K562 (cell line): ENCODE measurements around the gene DEF6. TPM values are rescaled to one million over a fixed set of nuclear protein-coding genes. Genes with fewer than 3 reads are reported as not detected.
A peak's percentile ranks its signal among the peaks of the same experiment; 100 is the strongest.

Experiments
- BRD4 ChIP-seq: fragments of 200-600 bp; sonication (generic); IDR thresholded peaks from 2 replicates; pipeline ENCODE4 v1.6.1; 2017; ENCODE audit warnings: inconsistent platforms
- DPF2 ChIP-seq: fragments of 450-650 bp; IDR thresholded peaks from 2 replicates; pipeline ENCODE4 v1.6.1; 2016
- GABPA ChIP-seq: fragments of 200-800 bp; sonication (Bioruptor generic); conservative IDR thresholded peaks from 2 replicates; pipeline ENCODE4 v1.6.1; 2016; ENCODE audit warnings: low read depth, missing genetic modification characterization, missing compliant biosample characterization
- HOMEZ ChIP-seq: fragments of 250-450 bp; sonication (Bioruptor Pico); IDR thresholded peaks from 2 replicates; pipeline ENCODE4 v1.4.0; 2020; ENCODE audit warnings: mild to moderate bottlenecking, moderate library complexity
- IFI16 ChIP-seq: fragments of 250-450 bp; sonication (Bioruptor Pico); IDR thresholded peaks from 2 replicates; pipeline ENCODE4 v2.1.2; 2022; ENCODE audit warnings: mild to moderate bottlenecking, inconsistent platforms
- ILF3 ChIP-seq: fragments of 450-650 bp; IDR thresholded peaks from 2 replicates; pipeline ENCODE4 v1.6.1; 2018; ENCODE audit warnings: antibody characterized with exemption, mild to moderate bottlenecking, moderate library complexity, borderline replicate concordance
- KLF10 ChIP-seq: fragments of 250-450 bp; sonication (Bioruptor Pico); IDR thresholded peaks from 2 replicates; pipeline ENCODE4 v1.6.1; 2021; ENCODE audit warnings: matching md5 sums
- LARP7 ChIP-seq: fragments of 450-650 bp; IDR thresholded peaks from 2 replicates; pipeline ENCODE4 v1.6.1; 2016
- MBD2 ChIP-seq: sonication (generic); IDR thresholded peaks from 2 replicates; pipeline ENCODE4 v1.6.1; 2016; ENCODE audit warnings: low read depth, borderline replicate concordance
- OTX1 ChIP-seq: fragments of 450-650 bp; formaldehyde crosslinking; IDR thresholded peaks from 2 replicates; pipeline ENCODE4 v1.4.0; 2022; ENCODE audit warnings: mild to moderate bottlenecking
- SMAD2 ChIP-seq: fragments of 150-350 bp; IDR thresholded peaks from 2 replicates; pipeline ENCODE4 v1.6.1; 2014; ENCODE audit warnings: low read depth, mild to moderate bottlenecking, low read length
- SMAD4 ChIP-seq: fragments of 250-450 bp; sonication (Bioruptor Pico); conservative IDR thresholded peaks from 2 replicates; pipeline ENCODE4 v1.8.0; 2021; ENCODE audit warnings: inconsistent platforms, mild to moderate bottlenecking, moderate library complexity
- SPI1 ChIP-seq: IDR thresholded peaks from 2 replicates; pipeline ENCODE4 v1.6.1; 2011; ENCODE audit warnings: low read depth, low read length, control low read depth, borderline replicate concordance
- SREBF2 ChIP-seq: sonication (generic); formaldehyde crosslinking; IDR thresholded peaks from 2 replicates; pipeline ENCODE4 v1.4.0; 2020; ENCODE audit warnings: mild to moderate bottlenecking, missing genetic modification reagents
- ZNF175 ChIP-seq: fragments of 200-800 bp; sonication (Bioruptor generic); IDR thresholded peaks from 2 replicates; pipeline ENCODE4 v1.6.1; 2016; ENCODE audit warnings: low read depth, mild to moderate bottlenecking, missing genetic modification characterization, missing compliant biosample characterization
- ZNF717 ChIP-seq: fragments of 250-450 bp; sonication (Bioruptor Pico); IDR thresholded peaks from 2 replicates; pipeline ENCODE4 v1.5.0; 2021
- polyA plus RNA-seq, 8 experiments: library from polyadenylated mRNA; depleted of rRNA in 4 of 8; stranded (reverse) in 5 of 8; unstranded in 3 of 8; fragments of >200 nt; fragmentation: Nextera tagmentation in 2 of 8; fragmentation: Illumina TruSeq in 1 of 8; extraction: Ambion mirVana in 2 of 8; extraction: Trizol in 1 of 8; gene quantifications; 2 replicates each; pipeline versions ENCODE4 v1.2.1 to v1.2.3, GENCODE V29; 2011 to 2014; ENCODE audit warnings: inconsistent platforms in 1 of 8, missing spikeins in 1 of 8
- total RNA-seq, 7 experiments: library from RNA; depleted of rRNA in 6 of 7; stranded (reverse); fragments of >200 nt in 6 of 7; fragmentation: Illumina TruSeq in 2 of 7; extraction: Trizol in 2 of 7; gene quantifications; 2 replicates each; pipeline versions ENCODE4 v1.2.1 to v1.2.3, GENCODE V29; 2011 to 2021; ENCODE audit warnings: low replicate concordance in 1 of 7
- TF ChIP-seq, protein P1 (sequence below), 2 experiments: fragments of 450-650 bp; IDR thresholded peaks; 2 replicates each; pipeline ENCODE4 v1.6.1; 2016; ENCODE audit warnings: mild to moderate bottlenecking in 2 of 2, borderline replicate concordance in 1 of 2, low read depth in 1 of 2, moderate library complexity in 1 of 2
- TF ChIP-seq, protein P2 (sequence below): fragments of 200-800 bp; sonication (Bioruptor generic); IDR thresholded peaks from 2 replicates; pipeline ENCODE4 v1.6.1; 2017; ENCODE audit warnings: missing genetic modification characterization, missing compliant biosample characterization

The DEF6 gene
- total and polyA plus RNA-seq, 9 of the 15 experiments (the other 6 are each of a cell fraction or from before 2014, with no cell fraction given), result 1.3 to 44.6 (median 22.7) TPM

DNA sequence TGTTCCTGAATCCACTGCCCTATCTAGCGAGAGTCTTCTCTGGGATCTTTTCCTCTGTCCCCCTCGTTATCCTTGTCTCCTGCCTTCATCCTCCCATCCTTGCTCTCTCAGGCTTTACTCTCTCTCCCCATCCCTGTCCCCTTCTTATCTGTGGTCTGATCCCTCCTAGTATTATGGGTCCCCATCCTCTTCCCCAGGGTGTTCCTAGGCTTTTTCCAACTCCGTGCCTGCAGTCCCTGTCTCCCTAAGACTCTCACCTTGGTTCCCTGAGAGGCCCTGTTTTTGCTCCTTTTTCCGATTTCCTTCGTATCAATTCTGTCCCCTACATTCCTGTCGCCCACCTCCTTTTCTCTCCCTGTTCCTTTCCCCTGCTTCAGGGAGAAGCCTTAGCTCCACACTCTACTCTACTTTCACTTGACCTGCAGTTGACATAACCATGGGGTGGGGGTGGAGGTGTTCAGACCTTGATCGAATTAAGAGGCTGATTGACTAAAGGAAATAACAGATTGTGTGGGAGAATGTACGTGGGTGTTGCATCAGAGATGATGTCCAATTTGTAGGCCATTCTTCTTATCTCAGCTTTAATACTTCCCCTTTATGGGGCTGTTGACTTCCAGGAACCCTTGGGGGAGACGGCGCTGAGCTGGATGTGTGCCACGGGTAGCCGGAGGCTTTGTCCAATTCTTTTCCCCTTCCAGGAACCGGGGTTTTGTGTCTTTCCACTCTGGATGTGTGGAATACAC lies 45.6 kb downstream of the DEF6 start (continued):
- TF ChIP-seq LARP7, result peak; percentile 86; the same call in 1 of the 2 replicates
- no peak for TF ChIP-seq BRD4
- no peak for TF ChIP-seq ZNF717 (CRISPR knock-in tag)
- TF ChIP-seq OTX1 (CRISPR knock-in tag), result peak; percentile 81; the same call in 1 of the 2 replicates
- no peak for TF ChIP-seq KLF10
- no peak for TF ChIP-seq HOMEZ (CRISPR knock-in tag)
- no peak for TF ChIP-seq SMAD2
- no peak for TF ChIP-seq SREBF2 (CRISPR knock-in tag)
- TF ChIP-seq ILF3, result no peak
- no peak for TF ChIP-seq IFI16 (CRISPR knock-in tag)
- 0 out of 2 replicates have a peak, but pooled peaks have one; percentile 29 for TF ChIP-seq SPI1
- TF ChIP-seq ZNF175 (CRISPR knock-in tag), result 0 out of 2 replicates have a peak, but pooled peaks have one; percentile 37
- peak; percentile 50 for TF ChIP-seq GABPA (tag)
- TF ChIP-seq DPF2, result peak; percentile 76
- TF ChIP-seq SMAD4, result peak; percentile 83
- TF ChIP-seq, protein P1, sequence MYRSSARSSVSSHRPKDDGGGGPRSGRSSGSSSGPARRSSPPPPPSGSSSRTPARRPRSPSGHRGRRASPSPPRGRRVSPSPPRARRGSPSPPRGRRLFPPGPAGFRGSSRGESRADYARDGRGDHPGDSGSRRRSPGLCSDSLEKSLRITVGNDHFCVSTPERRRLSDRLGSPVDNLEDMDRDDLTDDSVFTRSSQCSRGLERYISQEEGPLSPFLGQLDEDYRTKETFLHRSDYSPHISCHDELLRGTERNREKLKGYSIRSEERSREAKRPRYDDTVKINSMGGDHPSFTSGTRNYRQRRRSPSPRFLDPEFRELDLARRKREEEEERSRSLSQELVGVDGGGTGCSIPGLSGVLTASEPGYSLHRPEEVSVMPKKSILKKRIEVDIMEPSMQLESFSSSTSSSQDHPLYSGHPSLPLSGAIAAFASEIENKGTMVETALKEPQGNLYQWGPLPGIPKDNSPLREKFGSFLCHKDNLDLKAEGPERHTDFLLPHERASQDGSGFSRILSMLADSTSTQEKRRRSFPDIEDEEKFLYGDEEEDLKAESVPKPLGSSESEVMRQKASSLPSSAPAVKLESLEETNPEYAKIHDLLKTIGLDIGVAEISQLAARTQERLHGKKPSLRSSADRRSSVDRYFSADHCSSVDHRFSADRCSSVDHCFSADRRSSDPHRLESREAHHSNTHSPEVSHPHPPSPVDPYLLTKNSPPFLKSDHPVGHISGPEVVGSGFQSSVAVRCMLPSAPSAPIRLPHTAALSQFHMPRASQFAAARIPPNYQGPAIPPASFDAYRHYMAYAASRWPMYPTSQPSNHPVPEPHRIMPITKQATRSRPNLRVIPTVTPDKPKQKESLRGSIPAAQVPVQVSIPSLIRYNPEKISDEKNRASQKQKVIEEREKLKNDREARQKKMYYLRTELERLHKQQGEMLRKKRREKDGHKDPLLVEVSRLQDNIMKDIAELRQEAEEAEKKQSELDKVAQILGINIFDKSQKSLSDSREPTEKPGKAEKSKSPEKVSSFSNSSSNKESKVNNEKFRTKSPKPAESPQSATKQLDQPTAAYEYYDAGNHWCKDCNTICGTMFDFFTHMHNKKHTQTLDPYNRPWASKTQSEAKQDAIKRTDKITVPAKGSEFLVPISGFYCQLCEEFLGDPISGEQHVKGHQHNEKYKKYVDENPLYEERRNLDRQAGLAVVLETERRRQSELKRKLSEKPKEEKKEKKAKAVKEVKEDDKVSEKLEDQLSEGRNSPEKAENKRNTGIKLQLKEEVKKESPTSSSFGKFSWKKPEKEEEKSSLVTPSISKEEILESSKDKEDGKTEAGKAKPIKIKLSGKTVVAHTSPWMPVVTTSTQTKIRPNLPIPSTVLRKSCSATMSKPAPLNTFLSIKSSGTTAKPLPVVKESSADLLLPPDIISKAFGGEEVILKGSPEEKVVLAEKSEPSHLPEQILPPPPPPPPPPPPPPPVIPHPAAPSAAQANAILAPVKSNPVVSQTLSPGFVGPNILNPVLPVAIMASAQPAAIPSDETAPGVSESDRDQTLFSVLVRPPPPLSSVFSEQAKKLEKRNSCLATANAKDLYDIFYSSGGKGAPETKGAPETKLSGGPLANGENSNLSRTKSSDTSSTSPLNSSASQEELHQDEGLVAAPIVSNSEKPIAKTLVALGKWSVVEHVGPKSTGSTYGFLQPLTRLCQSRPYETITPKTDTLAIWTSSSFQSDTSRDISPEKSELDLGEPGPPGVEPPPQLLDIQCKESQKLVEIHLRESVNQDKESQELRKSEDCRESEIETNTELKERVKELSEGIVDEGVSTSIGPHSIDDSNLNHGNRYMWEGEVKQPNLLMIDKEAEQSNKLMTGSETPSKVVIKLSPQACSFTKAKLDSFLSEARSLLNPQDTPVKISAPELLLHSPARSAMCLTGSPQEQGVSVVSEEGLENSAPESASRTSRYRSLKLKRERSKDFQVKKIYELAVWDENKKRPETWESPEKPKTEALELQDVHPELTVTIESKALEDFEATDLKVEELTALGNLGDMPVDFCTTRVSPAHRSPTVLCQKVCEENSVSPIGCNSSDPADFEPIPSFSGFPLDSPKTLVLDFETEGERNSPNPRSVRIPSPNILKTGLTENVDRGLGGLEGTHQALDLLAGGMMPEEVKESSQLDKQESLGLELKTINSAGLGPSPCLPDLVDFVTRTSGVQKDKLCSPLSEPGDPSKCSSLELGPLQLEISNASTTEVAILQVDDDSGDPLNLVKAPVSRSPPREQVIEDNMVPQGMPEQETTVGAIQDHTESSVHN (IDR thresholded peaks at IDR 0.05; ENCODE audit: borderline replicate concordance in 1 of 2, low read depth in 1 of 2), result no peak
- TF ChIP-seq, protein P2, sequence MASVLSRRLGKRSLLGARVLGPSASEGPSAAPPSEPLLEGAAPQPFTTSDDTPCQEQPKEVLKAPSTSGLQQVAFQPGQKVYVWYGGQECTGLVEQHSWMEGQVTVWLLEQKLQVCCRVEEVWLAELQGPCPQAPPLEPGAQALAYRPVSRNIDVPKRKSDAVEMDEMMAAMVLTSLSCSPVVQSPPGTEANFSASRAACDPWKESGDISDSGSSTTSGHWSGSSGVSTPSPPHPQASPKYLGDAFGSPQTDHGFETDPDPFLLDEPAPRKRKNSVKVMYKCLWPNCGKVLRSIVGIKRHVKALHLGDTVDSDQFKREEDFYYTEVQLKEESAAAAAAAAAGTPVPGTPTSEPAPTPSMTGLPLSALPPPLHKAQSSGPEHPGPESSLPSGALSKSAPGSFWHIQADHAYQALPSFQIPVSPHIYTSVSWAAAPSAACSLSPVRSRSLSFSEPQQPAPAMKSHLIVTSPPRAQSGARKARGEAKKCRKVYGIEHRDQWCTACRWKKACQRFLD (CRISPR knock-in tag), result no peak
- no peak for TF ChIP-seq MBD2
